HPDE6-E6E7 (cell line): Measurements from ENCODE around the gene CABP7.
A peak's percentile ranks its signal among the peaks of the same experiment; 100 is the strongest.

ENCODE experiments used
- DNase-seq: peaks from one replicate; pipeline ENCODE4 v3.0.0; 2011; ENCODE audit warnings: missing footprints; ENCODE audit errors: extremely low spot score

CABP7 gene

DNA sequence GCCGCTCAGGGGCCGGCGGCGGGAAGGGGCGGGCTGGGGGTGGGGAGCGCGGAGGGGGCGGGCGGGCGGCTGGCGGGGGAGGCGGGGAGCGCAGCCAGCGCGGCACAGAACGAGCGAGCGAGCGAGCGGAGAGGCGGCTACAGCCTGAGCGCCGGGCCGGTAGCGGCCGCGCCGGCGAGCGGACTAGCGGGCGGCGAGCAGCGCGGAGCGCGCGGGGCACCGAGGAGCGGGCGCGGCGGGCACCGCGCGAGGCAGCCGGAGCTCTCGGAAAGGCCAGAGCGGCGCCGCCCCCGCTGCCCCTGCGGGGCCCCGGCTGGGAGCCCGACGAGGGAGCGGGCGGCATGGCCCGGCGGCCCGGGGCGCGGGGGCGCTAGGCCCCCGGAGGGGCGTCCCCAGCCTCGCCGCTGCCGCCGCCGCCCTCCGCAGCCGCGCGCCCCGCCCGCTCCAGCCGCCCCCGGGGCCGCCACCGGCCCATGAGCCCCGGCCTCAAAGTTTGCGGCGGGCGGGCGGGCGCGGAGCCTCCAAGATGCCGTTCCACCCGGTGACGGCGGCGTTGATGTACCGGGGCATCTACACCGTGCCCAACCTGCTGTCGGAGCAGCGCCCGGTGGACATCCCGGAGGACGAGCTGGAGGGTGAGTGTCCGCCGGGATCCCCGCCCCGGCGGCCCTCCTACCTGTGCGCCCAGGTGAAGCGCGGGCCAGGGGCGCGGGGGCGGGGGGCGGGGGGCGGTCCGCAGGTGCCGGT is at the start of gene CABP7:
TSS of gene CABP7 (plus strand) at position 105 of the 747 bp plus-strand sequence. CDS start at position 527, 422 bp downstream.
- no peak for DNase-seq

DNA sequence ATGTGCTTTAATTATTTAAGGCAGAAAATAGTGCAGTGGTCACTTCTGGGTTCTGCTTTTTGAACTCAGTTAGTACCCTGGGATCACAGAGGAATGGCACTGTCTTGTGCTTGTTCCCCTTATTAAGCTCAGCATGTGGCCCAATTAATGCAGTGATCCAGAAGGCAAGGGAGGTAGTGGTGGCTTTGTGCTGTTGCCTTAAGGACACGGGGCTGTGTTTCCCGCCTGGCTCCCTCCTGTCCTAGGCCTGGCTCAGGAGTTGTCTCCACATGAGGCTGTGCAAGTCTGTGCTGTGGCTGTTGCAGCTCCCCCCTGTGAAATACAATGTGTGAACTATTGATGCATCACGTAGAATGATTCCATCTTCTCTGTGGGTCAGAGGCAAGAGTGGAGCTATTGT is 49.2 kb upstream of the CABP7 start:
- DNase-seq: no peak

DNA sequence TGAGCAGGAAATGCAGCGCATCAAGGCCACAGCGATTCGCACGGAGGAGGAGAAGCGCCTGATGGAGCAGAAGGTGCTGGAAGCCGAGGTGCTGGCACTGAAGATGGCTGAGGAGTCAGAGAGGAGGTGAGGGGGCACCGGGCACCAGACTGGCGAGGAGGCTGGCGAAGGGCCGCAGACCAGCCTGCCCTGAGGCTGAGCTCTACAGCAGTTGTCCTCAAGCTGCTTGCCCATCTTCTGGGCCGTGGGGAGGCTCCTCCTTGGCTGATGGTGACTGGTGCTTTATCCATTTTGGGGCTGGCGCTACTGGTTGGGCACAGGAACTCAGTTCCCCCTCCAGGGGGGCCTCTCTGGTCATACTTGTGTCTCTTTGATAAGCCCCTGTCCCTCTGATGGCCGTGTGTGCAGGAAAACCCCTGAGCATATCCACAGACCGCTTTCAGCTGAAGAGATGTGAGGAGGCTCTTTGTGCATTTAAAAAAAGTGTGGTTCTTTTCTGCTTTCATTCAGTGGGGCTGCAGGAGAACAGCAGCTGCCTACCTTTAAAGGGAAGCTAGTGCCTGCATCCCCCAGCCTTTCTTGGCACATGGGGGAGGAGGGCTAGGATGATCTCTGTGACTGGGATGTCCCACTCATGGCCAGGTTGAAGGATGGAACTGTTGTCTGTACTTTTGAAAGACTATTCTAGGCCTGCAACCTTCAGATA is 46.3 kb upstream of the CABP7 start:
- no peak for DNase-seq

DNA sequence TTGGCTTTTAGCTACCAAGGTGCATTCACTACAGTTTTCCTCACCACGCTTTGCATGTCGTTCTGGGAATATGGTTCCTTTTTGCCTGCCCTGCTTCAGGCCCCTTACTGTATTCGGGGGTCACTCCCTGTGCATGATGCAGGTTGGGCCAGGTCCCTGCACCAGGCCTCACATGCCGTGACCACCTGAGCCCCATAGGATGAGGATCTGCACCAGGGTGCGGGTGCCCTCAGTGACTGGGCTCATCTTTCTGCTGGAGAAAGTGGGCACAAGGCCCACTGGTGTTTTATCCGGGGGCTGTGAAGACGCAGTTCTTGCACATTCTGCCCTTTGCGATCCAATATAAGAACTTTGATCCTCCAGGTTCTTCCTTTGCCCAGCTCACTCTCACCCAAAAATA is 45.7 kb upstream of the CABP7 start:
- DNase-seq: no peak

DNA sequence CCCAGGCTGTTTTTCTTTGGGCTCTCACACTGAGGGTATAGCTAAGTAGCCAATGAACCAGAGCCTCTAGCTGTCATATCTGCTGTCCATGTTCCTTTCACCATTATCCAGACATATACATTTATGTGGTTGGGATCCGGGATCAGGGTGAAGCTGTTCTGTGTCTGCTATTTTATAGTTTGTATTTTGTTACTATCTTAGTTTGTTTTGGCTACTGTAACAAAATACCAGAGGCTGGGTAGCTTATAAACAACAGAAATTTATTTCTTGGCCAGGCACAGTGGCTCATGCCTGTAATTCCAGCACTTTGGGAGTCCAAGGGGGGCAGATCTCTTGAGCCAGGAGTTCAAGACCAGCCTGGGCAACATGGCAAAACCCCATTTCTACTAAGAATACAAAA is 40.5 kb upstream of the CABP7 start:
- DNase-seq: no peak

DNA sequence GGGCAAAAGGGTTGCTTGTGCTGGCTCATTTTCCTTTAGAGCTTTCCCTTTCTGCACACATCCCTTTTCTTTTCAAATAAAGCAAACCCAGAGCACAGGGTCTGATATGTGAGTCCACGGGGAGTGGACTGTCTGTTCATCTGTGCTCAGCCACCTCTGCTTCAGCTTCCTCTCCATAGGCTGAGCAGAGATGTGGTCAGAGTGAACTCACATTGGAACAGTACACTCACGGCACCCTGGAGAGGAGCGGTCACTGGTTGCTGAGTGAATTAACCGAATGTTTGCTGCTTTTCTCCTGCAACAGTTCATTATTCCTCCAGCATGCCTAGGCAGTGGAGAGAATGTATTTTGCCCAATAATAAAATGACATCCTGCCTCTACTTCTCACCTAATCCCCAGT is 36.3 kb upstream of the CABP7 start:
- no peak for DNase-seq

DNA sequence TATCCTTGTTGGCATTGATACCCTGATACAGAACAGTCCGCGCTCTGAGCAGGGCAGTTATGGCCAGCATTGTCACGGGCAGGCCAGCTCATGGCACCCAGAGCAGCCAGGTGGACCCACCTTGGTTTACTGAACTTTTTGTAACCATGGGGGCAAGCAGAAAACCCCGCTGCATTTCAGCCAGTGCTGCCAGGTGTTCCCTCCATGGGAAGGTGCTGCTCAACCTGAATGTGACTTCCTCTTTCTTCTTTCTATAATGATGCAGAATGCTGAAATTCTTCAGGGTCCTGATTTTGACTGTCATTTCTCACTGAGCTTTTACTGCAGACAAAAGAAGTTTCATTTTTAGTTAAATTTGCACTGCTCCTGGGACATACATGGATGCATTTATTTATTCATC is 35.6 kb upstream of the CABP7 start:
- DNase-seq: no peak

DNA sequence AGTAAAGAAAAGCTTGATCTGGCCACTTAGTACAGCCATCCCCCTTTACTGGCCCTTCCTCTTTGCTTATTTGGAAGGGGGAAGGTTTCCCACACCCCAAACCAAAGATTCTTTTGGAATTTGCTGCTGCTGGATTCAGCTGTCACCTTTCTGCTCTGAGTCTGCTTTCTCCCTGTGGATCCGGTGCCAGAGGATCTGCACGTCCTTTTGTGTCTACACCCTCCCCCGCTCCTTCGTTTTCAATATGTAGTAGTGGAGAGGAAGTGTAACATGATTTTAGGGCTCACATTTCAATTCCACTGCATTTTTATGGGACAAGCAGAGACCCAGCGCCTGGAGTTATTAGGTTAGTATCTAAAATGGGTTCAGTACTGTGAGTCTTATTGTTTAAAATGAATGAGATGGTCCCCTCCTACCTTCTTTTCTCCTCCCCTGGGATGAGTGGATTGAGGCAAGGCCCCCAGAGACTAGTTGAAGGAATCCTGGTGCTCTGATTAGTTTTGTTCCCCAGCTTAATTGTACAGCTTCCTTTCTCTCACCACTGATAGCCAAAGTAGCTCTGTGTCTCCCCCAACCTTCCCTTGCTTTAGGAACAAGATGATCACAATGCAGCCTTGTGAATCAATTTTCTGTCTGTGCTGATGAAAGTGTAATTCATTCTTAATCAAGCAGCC is 30.5 kb upstream of the CABP7 start:
- no peak for DNase-seq

DNA sequence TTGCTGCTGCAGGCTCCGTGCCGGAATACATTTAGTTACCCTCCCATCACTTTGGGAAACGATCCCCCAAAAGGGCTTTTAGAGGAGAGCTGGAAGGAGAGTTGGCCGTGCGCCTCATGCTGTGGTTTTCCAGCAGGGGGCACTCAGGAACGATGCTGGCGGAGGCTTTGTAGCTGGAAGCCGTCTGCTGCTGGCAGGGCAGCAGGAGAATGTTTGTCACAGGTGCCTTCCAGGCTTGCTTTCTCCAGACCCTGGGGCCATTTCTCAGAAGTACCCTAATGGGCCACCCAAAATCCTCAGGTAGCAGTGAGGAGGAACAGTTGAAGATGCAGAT is 30.0 kb upstream of the CABP7 start:
- DNase-seq: no peak

DNA sequence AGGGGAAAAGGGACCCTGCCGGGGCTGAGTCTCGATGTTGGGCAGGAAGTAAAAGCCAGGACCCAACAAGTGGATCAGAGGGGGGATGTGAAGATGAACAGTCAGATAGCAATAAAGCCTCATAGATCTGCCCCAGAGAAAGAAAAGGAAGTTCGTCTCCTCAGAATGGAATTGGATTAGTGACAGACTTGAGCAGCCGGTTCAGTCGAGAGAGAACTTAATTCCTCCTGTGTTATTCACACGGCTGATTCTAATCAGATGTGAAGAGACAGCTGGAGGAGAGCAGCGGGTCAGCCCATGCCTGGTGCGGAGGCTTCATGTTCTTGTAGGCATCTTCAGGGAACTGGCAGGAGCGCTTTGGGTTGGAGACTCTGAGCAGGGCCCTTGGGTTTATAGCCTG is 29.3 kb upstream of the CABP7 start:
- no peak for DNase-seq

DNA sequence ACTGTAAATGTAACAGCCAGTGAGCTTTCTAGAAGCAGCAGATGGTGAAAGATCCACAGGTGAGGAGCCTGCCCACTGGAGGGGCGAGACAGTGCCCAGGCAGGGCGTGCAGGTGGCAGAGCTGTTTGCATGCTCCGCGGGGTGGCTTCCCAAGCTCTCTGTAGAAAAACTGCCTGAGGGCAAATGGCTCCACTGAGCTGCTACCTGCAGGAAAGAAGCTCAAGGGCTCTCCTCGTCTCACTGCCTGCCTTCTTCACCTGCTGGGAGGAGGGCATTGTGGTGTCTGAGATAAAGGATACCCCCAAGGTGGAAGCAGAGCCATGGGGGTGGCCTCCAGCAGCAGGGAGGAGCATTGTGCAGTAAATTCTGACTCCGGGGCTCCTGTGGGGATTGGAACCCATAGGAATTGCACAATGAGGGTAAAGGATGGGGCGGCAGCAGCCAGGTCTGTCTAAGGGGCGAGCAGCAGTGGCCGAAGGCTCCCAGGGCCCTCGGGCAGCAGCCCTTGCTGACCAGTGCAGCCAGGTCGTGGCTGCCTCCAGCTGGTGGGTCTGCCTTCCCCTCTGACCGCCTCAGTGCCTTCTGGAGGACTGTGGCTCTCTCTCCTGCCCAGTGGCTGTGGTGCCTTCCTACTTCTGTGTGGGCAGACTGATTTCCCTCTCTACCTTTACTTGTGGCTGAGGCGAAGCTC is 28.0 kb upstream of the CABP7 start:
- DNase-seq: no peak

DNA sequence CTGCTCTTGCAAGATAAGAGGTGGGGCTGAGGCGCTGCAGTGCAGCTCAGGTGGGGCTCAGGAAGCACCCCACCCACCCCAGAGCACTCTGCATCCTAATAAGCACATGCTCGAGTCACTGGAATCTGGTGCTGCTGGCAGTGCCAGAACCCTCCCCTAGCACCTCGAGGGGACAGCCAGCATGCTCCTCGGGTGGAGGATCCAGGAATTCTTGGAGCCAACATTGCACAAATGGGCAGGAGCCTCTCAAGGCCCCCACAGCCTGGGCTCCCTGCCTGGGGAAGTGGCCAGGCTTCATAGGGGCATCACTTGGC is 27.5 kb upstream of the CABP7 start:
- DNase-seq: no peak

DNA sequence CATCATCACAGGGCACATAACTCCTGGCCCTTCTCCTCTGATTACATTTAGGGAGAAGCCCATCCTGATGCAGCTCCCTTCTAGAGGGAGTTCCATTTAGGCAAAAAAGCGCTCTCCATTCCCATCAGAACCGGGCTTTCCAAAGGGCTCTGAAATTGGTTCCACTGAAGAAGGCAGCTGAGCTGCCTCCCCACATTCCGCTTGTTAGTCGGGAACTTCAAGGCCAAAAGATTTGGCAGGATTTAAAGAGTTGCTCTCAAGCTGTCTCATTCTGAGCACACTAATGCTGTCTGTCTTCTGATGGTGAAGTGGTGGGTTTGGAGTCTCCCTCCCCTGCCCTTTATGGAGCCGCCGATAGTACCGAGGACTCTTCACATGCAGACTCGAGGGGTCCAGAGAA is 26.6 kb upstream of the CABP7 start:
- DNase-seq: no peak

DNA sequence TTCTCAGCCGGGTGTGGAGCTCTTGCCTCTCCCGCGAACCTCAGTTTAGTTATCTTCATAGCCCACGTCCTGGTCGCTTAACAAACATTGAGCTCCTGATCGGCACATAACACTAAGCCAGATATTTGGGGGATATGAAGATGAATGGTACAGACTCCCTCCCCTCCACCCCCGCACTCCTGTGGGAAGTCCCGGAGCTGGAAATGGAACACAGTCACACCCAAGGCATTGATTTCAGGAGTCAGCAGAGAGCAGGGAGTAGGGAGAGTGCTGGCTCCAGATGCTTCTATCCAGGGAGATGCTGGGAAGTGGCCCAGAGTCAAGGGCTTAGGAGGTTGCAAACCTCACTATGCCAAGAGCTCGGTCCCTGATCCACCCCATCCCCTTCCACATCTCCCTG is 26.1 kb upstream of the CABP7 start:
- DNase-seq: no peak

DNA sequence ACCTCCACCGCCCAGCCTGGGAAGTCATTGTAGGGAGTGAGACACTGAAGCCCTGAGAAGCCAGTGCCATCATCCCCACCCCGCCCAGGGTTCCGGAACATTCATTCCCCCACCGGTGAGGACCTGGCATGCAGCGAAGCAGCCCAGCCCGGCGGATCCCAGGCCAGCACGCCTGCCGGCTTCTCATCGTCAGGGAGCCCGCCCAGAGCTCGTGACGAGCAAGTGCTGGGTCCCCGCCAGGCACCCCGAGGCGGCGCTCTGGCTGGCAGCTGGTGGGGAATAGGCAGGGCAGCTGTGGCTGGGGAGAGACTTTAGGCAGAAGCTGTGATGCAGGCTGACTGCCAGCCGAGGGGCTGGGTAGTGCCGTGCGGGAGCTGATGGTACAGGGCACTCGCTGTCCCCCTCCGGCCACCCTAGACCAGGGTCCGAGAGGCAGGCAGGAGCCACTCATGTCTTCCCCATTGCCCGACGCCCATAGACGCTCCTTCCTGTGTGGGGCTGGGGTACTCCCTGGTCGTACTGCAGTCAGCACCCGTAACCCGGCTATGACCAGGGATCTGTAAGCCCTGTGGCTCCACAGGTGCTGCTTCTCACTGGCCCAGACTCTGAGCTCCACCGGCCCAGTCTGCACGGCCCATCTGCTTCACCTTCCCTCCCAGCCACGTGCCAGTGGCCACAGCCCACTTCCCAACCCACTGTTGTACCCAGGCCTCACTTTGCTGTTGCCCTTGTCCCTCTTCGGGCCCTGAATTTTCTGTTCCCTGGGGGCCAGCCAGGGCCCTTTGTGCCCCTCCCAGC is 24.5 kb upstream of the CABP7 start:
- no peak for DNase-seq

DNA sequence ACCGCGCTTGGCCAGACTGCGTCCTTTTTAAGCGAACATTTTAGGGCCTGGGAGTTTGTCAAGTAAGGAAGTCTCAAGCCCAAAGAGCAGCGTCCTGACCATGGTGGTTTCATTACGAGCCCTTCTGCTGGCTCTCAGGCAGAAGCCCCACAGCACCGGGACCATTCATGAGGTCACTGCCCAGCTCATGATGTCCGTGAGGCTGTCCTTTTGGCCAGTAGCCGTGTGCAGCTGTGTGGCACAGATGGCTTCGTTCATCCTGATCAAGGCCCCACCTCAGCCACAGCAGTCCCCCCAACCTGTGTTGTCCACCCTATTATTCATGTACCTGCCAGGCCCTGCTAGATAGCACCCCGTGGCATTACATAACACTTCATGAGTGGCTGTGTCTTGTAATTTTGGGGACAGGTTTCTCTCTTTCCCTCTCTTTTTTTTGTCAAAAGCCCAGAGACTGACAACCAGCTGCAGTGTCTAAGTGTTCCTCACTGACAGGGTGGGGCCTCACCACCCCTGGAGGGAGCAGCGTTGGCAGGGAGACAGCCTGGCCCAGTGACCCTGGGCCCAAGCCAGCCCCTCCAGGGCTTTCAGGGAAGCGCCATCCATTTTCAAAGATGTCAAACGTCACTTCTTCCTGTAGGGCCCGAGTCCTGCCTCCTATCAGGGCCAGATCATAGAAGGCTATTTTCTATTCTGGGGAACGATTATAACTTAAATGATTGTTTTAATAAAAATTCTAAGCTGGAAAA is 21.8 kb upstream of the CABP7 start:
- no peak for DNase-seq

DNA sequence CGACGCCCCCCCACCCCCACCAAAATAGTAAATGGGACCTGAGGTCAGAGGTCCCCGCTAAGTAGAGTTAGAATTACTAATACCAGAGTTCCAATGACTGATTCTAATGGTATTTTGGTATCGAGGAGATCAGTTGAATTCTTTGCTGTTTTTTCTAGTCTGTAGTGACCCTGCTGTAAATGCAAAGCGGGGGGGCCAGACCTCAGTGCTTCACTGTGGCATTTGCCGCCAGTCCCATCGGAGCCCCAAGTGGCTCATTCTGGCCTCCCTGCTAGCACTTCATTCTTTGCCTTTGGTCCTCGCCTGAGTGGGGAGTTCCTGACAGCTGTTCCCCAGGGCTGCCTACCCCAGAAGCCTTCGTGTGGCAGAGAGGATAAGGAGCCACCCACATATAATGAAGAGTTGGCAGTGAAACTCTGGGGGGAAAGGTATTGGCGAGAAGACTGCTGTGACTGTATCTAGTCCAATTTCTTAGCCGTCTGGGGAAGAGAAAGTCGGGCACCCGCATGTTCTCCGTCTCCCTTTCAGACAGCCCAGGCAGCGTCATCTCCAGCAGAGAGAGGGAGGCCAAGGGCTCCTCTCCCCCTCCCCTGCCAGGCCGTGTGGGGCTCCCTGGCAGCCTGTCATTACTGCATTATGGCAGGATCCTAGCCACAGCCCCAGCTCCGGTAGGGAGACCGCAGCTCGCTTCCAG is 19.4 kb upstream of the CABP7 start:
- DNase-seq: no peak

DNA sequence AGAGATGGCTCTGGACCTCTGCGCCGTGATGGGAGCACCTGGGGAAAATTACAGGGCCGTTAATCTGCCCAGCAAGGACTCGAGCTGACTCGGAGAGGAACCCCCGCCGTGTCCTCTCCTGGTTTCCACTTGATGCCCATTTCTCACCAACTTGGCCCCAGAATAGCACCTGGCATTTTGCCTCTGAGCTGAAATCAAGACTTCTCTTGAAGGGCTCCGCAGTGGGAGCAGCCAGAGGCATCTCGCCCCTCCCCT is 19.0 kb upstream of the CABP7 start:
- no peak for DNase-seq

DNA sequence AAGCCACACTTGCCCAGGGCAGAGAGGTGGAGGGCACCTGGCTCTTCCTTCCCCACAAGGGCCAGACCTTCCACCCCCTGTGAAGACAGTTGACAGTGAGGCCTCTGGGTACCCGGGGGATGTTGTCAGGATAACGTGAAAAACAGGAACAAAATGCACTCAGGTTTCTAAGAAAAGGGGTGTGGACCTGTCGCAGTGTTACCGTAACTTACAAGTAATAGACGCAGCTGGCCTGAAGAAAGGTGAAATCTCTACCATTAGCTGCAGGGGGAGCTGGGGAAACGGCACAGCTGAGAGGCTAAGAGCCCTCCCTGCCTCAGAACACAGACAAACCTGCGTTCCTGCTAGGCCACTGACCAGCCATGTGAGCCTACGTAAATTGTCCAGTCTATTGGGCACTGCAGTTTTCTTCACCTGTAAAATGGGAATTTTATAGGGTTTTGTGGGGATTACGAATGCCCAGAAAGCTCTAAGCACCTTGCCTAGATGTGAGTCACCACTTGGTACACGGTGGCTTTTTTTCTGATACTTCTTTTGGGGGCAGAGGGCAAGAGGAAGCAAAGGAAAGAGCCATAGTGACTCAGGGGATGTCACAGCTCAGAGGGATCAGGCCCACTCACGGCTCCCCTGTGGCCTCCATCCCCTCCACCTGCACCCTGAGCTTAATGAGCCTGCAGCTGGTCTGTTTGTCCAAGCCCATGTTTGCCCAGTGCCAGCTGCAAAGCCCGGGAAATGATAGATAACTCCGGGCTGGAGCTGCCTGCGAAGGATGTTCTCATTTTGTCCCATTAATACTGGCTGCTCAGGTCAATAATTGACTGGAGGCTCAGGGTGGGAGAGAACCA is 18.4 kb upstream of the CABP7 start:
- DNase-seq: peak; percentile 77
